GM19395 (cell line): ENCODE data around the gene TMEM253.

Experiments
- ATAC-seq: cut with Tn5 transposase; IDR thresholded peaks from one replicate; pipeline ENCODE4 v1.9.1; 2021; ENCODE audit warnings: mild to moderate bottlenecking, moderate library complexity; ENCODE audit not compliant: unreplicated experiment

Gene TMEM253

GRCh38 chr14:21070610-21071224, 30.1 kb upstream of the TMEM253 start:
- peak; percentile 26 for ATAC-seq

GRCh38 chr14:21071225-21072030, 29.4 kb upstream of the TMEM253 start:
- peak; percentile 83 for ATAC-seq

- no peak for ATAC-seq
Observed at GRCh38 chr14:21072031-21072473, 28.8 kb upstream of the TMEM253 start.

GRCh38 chr14:21072781-21073339, 28.0 kb upstream of the TMEM253 start:
- no peak for ATAC-seq

- no peak for ATAC-seq
Observed at GRCh38 chr14:21073921-21074320, 26.9 kb upstream of the TMEM253 start.

GRCh38 chr14:21074398-21075272, 26.2 kb upstream of the TMEM253 start:
- no peak for ATAC-seq

- ATAC-seq: no peak
Observed at GRCh38 chr14:21075719-21076437, 25.0 kb upstream of the TMEM253 start.

- ATAC-seq: no peak
Observed at GRCh38 chr14:21077672-21078071, 23.2 kb upstream of the TMEM253 start.

GRCh38 chr14:21078287-21078686, 22.6 kb upstream of the TMEM253 start:
- no peak for ATAC-seq

- no peak for ATAC-seq
Observed at GRCh38 chr14:21078726-21079125, 22.1 kb upstream of the TMEM253 start.

GRCh38 chr14:21081521-21082142, 19.2 kb upstream of the TMEM253 start:
- no peak for ATAC-seq

GRCh38 chr14:21083565-21084325, 17.1 kb upstream of the TMEM253 start:
- ATAC-seq: no peak

- no peak for ATAC-seq
Observed at GRCh38 chr14:21084396-21084795, 16.5 kb upstream of the TMEM253 start.

GRCh38 chr14:21084998-21085853, 15.6 kb upstream of the TMEM253 start:
- ATAC-seq: no peak

- no peak for ATAC-seq
Observed at GRCh38 chr14:21086908-21087293, 14.0 kb upstream of the TMEM253 start.

GRCh38 chr14:21087294-21088091, 13.4 kb upstream of the TMEM253 start:
- peak; percentile 80 for ATAC-seq

GRCh38 chr14:21088687-21089086, 12.2 kb upstream of the TMEM253 start:
- ATAC-seq: no peak

- ATAC-seq: no peak
Observed at GRCh38 chr14:21089271-21089670, 11.6 kb upstream of the TMEM253 start.
